ENCODE results near the gene PLA2G5. TPM values are rescaled to one million over a fixed set of nuclear protein-coding genes. Genes with fewer than 3 reads are reported as not detected.
A peak's percentile ranks its signal among the peaks of the same experiment; 100 is the strongest.

Gene PLA2G5
- total RNA-seq, 1 donor from 2014 or later = not detected

GRCh38 chr1:20107796-20108195 is 37.8 kb downstream of the PLA2G5 start:
- Mint-ChIP-seq H3K9me3 (ENCODE audit: unreplicated experiment) (peaks cover 3% of the 10 kb centered on the region), H3K36me3 (ENCODE audit: low read depth, unreplicated experiment) (no peaks in the 10 kb centered on the region), H3K4me3 (ENCODE audit: unreplicated experiment) (no peak overlapping the region), H3K27me3 (ENCODE audit: low read depth, unreplicated experiment) (no peaks in the 10 kb centered on the region), H3K4me1 (ENCODE audit: low read depth, unreplicated experiment) (peaks cover 14% of the 10 kb centered on the region), H3K27ac (ENCODE audit: unreplicated experiment) (peak overlapping the region; percentile 93)
- no peak for FAIRE-seq
- TF ChIP-seq CTCF (IDR thresholded peaks at IDR 0.05; ENCODE audit: insufficient read depth, low read depth, low read length) = no peak
- no peak for TF ChIP-seq EZH2 (IDR thresholded peaks at IDR 0.05; ENCODE audit: insufficient read depth, low read length)
- Histone ChIP-seq H3K27me3 (ENCODE audit: insufficient read depth, low read length) (no peaks in the 10 kb centered on the region), H3K27ac (ENCODE audit: low read depth, low read length) (no peak overlapping the region), H3K9me3 (ENCODE audit: insufficient read depth, low read depth, low read length) (no peaks in the 10 kb centered on the region), H2AFZ (ENCODE audit: low read depth, low read length) (no peak overlapping the region), H3K4me2 (ENCODE audit: low read length) (no peak overlapping the region), H4K20me1 (ENCODE audit: insufficient read depth, low read length) (no peaks in the 10 kb centered on the region), H3K4me1 (ENCODE audit: insufficient read depth, low read length) (peaks cover 9% of the 10 kb centered on the region), H3K4me3 (ENCODE audit: insufficient read depth, low read depth, low read length) (no peak overlapping the region), H3K36me3 (ENCODE audit: insufficient read depth, low read length) (no peaks in the 10 kb centered on the region), H3K79me2 (ENCODE audit: insufficient read depth, low read length) (no peaks in the 10 kb centered on the region), H3K9ac (ENCODE audit: low read length) (no peak overlapping the region)
- no peak for DNase-seq (ENCODE audit: low read depth)

GRCh38 chr1:20108366-20109123 is 38.6 kb downstream of the PLA2G5 start:
- Histone ChIP-seq H2AFZ (ENCODE audit: low read depth, low read length) (no peak overlapping the region), H3K4me3 (ENCODE audit: insufficient read depth, low read depth, low read length) (no peak overlapping the region), H3K36me3 (ENCODE audit: insufficient read depth, low read length) (no peaks in the 10 kb centered on the region), H3K27me3 (ENCODE audit: insufficient read depth, low read length) (no peaks in the 10 kb centered on the region), H3K4me1 (ENCODE audit: insufficient read depth, low read length) (peaks cover 9% of the 10 kb centered on the region), H3K27ac (ENCODE audit: low read depth, low read length) (no peak overlapping the region), H3K79me2 (ENCODE audit: insufficient read depth, low read length) (no peaks in the 10 kb centered on the region), H3K4me2 (ENCODE audit: low read length) (peak overlapping the region; percentile 36), H4K20me1 (ENCODE audit: insufficient read depth, low read length) (no peaks in the 10 kb centered on the region), H3K9ac (ENCODE audit: low read length) (no peak overlapping the region), H3K9me3 (ENCODE audit: insufficient read depth, low read depth, low read length) (no peaks in the 10 kb centered on the region)
- Mint-ChIP-seq H3K9me3 (ENCODE audit: unreplicated experiment) (peaks cover 3% of the 10 kb centered on the region), H3K27me3 (ENCODE audit: low read depth, unreplicated experiment) (peaks cover 5% of the 10 kb centered on the region), H3K4me3 (ENCODE audit: unreplicated experiment) (no peak overlapping the region), H3K4me1 (ENCODE audit: low read depth, unreplicated experiment) (peaks cover 14% of the 10 kb centered on the region), H3K27ac (ENCODE audit: unreplicated experiment) (peak overlapping the region; percentile 93), H3K36me3 (ENCODE audit: low read depth, unreplicated experiment) (peaks cover 2% of the 10 kb centered on the region)
- FAIRE-seq (no peak), DNase-seq (ENCODE audit: low read depth) (peak; percentile 60)
- no peak for TF ChIP-seq CTCF (IDR thresholded peaks at IDR 0.05; ENCODE audit: insufficient read depth, low read depth, low read length)
- no peak for TF ChIP-seq EZH2 (IDR thresholded peaks at IDR 0.05; ENCODE audit: insufficient read depth, low read length)

GRCh38 chr1:20109223-20109856 is 39.3 kb downstream of the PLA2G5 start:
- peaks cover 2% of the 10 kb centered on the region for H3K36me3 Mint-ChIP-seq (ENCODE audit: low read depth, unreplicated experiment)
- H2AFZ ChIP-seq (ENCODE audit: low read depth, low read length) = no peak overlapping the region
- peaks cover 9% of the 10 kb centered on the region for H3K4me1 ChIP-seq (ENCODE audit: insufficient read depth, low read length)
- peaks cover 14% of the 10 kb centered on the region for H3K4me1 Mint-ChIP-seq (ENCODE audit: low read depth, unreplicated experiment)
- no peak overlapping the region for H3K4me2 ChIP-seq (ENCODE audit: low read length)
- H3K4me3 Mint-ChIP-seq (ENCODE audit: unreplicated experiment) = no peak overlapping the region
- DNase-seq (ENCODE audit: low read depth) = no peak
- no peak for FAIRE-seq
- peaks cover 3% of the 10 kb centered on the region for H3K9me3 Mint-ChIP-seq (ENCODE audit: unreplicated experiment)
- no peaks in the 10 kb centered on the region for H4K20me1 ChIP-seq (ENCODE audit: insufficient read depth, low read length)
- no peak overlapping the region for H3K27ac Mint-ChIP-seq (ENCODE audit: unreplicated experiment)
- no peak for TF ChIP-seq CTCF (IDR thresholded peaks at IDR 0.05; ENCODE audit: insufficient read depth, low read depth, low read length)
- TF ChIP-seq EZH2 (IDR thresholded peaks at IDR 0.05; ENCODE audit: insufficient read depth, low read length) = no peak
- H3K36me3 ChIP-seq (ENCODE audit: insufficient read depth, low read length) = no peaks in the 10 kb centered on the region
- no peak overlapping the region for H3K27ac ChIP-seq (ENCODE audit: low read depth, low read length)
- H3K79me2 ChIP-seq (ENCODE audit: insufficient read depth, low read length) = no peaks in the 10 kb centered on the region
- H3K4me3 ChIP-seq (ENCODE audit: insufficient read depth, low read depth, low read length) = no peak overlapping the region
- no peaks in the 10 kb centered on the region for H3K27me3 ChIP-seq (ENCODE audit: insufficient read depth, low read length)
- peaks cover 10% of the 10 kb centered on the region for H3K27me3 Mint-ChIP-seq (ENCODE audit: low read depth, unreplicated experiment)
- no peak overlapping the region for H3K9ac ChIP-seq (ENCODE audit: low read length)
- H3K9me3 ChIP-seq (ENCODE audit: insufficient read depth, low read depth, low read length) = no peaks in the 10 kb centered on the region

Measured in astrocyte (in vitro differentiated cells and primary cell).